HG02610 (cell line): Measurements from ENCODE around the gene RBM38.

Experiments used
- ATAC-seq: cut with Tn5 transposase; IDR thresholded peaks from one replicate; pipeline ENCODE4 v1.9.1; 2021; ENCODE audit warnings: mild to moderate bottlenecking, moderate library complexity; ENCODE audit not compliant: unreplicated experiment

Gene RBM38

GRCh38 chr20:57433657-57434389 lies 42.6 kb downstream of the RBM38 start:
- no peak for ATAC-seq

- no peak for ATAC-seq
Observed at GRCh38 chr20:57434390-57434700, 43.1 kb downstream of the RBM38 start.

DNA sequence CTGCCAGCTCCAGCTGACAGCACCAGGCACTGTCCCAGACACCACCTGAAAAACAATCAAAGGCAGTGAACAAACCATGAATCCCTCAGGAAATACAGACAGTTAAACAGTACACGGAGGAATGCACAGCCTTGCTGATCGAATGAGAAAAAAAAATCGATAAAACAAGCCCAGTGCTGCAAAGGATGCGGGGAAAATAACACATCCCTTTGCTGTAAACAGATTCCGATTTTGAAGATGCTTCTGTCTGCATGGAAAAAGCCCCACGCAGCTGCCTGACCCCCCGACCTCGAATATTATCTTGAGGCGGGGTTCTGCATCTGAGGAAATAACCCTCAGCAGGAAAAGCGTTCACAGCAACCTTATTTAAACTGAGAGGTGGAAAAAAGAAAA lies 43.9 kb downstream of the RBM38 start:
- ATAC-seq = no peak

DNA sequence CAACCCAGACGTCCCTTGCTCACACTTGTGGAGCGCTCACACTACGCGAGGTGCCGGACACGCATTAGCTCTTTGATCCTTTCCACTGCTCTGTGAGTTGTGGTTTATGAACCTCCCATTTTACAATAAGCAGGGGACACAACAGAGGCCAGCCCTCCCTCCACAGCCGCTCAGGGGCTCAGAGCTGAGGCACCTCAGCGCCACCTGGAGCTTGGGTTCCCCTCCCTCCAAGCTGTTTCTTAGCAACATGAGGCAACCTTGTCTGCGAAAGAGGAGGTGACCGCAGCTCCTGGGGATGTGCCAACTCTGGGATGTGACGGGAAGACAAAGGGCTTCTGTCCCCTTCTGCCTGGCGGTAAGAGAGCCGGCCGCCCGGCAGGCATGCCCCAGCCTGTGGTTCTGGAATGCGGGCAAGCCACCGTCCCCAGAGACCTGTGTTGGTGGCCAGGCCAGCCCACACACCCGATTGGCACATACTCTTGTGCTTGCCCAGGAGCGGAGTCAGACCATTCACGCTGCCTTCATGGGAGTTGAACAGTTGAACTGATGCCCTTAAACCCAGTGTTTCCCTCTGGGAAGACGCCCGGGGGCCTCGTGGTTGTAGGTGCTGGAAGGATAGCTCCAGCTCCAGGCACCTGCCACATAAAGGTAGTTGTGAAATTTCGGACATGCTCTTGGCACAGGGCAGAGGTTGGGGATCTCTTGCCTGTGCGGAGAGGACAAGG lies 44.5 kb downstream of the RBM38 start:
- no peak for ATAC-seq

- no peak for ATAC-seq
Observed at GRCh38 chr20:57436223-57436545, 45.0 kb downstream of the RBM38 start.

- ATAC-seq = no peak
Observed at GRCh38 chr20:57437267-57437666, 46.1 kb downstream of the RBM38 start.

GRCh38 chr20:57437672-57438330 lies 46.6 kb downstream of the RBM38 start:
- no peak for ATAC-seq

- no peak for ATAC-seq
Observed at GRCh38 chr20:57438552-57438951, 47.4 kb downstream of the RBM38 start.

- ATAC-seq = no peak
Observed at GRCh38 chr20:57439432-57439831, 48.2 kb downstream of the RBM38 start.

DNA sequence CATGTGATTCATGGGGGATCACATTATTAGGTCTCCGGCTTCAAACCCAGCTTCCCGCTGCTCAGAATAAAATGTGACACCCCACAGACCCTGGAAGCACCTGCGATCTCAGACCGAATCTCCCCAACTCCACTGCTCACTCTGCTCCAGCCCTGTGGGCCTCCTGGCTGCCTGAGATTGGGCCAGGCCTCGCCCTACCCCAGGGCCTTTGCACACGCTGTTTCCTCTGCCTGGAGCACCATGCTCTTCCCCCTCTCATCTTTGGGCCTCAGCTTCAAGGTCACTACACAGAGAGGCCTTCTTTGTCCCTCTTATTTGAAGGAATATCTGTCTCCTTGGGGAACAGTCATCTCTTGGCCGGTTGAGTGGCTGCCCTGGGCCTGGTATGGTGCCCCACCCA lies 48.8 kb downstream of the RBM38 start:
- no peak for ATAC-seq

DNA sequence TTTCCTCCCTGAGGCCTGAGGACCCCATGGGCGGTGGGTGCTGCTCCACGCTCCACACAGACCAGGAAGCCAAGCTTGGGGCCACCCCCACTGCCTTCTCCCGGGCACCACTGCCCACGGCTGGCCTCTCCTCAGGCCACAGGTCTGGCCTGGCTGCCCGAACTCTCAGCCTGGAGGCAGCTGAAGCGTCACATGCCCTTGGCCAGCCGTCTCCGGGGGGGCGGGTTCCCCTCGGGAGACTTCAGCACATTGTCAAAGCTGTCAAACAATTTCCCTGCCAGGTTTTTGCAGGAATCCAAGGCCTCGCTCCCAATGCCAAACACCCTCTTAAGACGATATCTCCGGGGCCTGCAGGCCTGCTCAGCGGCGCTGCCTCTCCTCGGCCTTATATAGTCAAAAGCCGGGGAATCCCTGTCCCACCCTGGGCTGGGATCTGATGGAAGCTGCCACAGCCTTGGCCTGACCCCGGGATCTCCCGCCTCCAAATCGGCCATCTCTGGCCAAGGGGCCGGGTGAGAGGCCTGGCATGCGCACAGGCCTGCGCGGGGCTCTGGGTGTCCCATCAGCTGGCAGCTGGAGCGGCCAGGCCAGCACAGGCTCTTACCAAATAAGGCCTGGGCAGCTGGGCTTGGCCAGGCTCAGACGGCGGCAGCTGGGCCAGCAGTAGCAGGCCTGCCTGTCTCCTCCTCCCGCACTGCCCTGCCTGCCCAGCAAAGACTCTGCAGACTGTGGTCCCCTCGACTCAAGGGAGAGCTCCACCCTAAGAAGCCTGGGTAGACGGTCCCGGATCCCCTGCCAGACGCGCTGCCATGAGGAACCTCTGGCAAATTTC lies 49.7 kb downstream of the RBM38 start:
- no peak for ATAC-seq

- ATAC-seq = no peak
Observed at GRCh38 chr20:57441510-57442154, 50.4 kb downstream of the RBM38 start.

DNA sequence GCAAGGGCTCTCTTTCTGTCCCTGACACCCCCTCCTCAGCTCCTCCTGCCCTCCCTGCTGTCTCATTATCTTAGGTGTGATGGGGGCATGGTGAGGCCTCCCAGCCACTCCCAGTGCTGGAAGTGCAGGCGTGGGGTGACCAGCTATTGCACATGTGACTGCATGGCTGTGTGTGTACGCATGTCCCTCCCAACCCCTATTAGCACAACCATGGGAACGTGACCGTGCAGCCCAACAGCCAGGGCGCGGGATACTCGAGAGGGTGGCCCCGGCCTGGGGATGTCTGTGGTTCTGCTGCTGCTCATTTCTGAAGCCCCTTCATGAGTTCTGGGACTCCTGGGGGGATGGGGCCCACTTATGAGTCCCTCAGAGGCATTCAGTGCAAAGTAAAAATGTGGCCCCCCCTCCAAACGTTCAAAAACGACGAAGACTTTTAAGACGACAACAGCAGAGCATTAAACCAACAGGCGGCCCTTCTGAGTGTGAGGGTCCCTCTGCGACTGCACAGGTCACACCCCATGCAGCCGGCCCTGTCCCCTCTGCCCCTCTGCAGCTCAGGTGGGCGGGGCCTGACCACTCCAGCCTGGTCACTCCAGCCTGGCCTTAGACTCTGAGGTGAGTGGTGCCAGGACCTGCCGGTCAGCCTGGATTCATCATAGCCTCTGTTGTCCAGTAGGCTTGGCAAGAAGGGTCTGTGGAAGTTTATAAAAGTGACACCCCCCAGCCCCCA lies 51.1 kb downstream of the RBM38 start:
- ATAC-seq = no peak

DNA sequence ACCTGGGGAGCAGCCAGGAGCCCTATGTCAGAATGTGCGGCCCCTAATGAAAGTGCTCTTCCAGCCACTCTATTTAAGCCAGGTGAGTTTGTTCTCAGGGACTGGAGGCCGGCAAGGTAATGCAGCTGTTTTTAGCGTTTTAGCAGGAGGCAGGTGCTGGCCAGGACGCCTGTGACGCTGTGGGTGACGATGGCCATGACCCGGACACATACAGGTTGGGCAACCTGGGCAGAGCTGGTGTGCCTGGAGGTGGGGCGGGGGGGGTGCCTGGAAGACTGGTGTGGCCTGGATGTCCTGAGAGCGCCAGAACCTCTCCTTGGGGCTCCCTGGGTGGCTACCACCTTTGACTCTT lies 51.7 kb downstream of the RBM38 start:
- no peak for ATAC-seq

DNA sequence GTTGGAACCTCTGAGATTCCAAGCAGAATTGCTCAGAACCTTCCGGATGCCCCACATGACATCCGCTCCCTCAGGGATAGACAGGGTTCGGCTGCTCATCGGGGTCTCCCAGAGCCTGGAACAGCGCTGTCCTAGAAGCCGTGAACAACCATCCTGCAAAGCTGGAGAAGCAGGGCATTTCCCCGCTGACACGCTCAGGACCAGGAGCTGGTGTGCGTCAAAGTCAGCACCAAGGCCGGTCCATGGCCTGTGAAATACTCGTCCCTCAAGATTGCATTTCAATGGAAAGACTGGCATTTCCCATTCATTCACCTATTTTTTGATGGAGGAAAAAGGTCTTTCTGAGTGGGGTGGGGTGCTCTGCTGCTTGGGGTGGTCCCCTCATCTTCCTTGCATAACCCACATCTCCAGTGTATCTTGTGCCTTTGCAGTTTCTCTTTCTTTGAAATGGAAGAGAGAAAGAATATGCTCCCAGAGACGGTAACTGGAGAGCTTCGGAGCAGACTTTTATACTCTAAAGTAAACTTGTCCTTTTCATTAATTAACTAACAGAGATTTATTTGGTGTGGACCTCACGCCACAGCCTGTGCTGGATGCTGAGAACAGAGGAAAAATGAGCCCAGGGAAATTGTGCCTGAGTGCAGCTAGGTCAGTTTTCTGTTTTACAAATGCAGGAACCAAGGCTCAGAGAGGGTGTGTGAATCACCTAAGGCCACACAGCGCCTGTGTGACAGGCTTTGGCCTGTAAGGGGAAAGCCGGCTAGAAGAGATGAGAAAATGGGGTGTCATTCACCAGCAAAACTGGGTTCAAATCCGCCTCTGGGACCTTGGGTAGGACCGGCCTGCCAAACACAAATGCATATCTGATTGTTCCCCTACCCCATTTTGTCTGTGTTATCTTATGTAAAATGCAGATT lies 52.4 kb downstream of the RBM38 start:
- ATAC-seq = no peak

DNA sequence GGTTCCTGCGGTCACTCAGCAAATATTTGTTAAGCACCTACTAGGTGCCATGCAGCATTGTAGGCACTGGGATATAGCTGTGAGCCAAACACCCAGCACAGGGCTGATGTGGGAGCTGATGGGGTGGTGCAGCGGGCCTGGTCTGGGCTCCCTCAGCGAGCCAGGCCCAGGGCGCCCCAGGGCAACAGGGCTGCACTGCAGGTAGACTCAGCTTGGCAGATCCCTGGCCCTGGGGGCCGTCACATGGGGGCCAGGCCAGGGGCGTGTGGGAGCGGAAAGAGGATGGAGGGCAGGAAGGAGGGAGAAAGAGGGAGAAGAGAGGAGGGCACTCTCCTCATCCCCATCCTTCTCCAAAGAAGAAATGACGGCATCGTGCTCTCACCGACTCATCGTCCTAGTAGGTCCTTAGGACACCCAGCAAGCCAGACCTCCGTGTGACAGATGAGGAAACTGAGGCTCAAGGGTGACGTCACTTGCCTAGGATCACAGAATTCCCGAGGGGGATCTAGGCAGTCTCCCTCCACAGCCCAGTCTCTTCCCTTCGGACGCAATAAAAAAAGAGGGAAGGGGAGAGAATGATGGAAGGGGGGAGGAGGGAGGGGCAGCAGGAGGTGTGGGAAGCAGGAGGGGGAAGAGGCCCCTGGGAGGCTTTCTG lies 53.3 kb downstream of the RBM38 start:
- no peak for ATAC-seq

DNA sequence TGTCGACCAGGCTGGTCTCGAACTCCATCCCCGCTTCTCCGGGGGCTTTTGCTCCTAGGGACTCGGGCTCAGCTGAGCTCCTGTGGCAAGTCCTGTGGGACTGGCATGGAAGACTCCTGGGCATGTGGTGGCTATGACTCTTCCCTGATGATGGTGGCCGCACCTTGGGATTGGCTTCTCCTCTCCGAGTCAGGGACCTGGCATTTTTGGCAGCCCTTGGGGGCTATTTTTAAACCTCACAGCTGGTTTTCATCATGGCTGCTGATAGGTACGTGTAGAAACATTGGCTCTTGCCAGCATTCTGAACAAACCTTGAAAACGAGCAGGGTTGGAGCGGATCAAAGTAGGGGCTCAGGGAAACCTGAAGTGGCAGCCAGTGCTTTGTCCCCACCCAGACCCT lies 54.1 kb downstream of the RBM38 start:
- ATAC-seq = no peak

DNA sequence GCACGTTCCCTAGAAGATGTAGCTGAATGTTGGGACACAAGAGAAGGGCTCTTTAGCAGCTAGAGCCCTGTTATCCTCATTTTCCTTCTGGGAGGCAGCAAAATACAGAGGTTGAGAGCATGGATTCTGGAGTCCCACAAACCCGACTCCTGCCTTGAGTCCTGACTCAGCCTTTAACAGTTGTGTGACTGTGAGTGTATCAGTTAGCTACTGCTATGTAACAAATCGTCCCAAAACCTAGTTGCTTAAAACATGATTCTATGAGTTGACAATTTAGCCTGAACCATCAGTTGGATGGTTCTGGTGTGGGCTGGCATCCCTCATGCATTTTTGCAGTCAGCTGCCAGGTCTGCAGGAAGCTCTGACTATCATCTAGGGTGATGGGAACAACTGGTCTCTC lies 54.6 kb downstream of the RBM38 start:
- no peak for ATAC-seq
